Fibroblast of lung (primary cell): ENCODE data around the gene ZNF548. TPM values are rescaled to one million over a fixed set of nuclear protein-coding genes. Genes with fewer than 3 reads are reported as not detected.
A peak's percentile ranks its signal among the peaks of the same experiment; 100 is the strongest.

Experiments used
- DNase-seq, 2 donors: peaks; one replicate each; pipeline versions ENCODE4 v3.0.0 to v3.0.0-alpha.2; 2010; ENCODE audit warnings: low read depth in 2 of 2
- H2AFZ ChIP-seq: 2 replicates; pipeline ENCODE4 v1.5.1; 2012; ENCODE audit warnings: low read length, control low read depth, inconsistent platforms
- H3K27ac ChIP-seq: 2 replicates; pipeline ENCODE4 v1.5.1; 2011; ENCODE audit warnings: low read length, control low read depth; ENCODE audit not compliant: insufficient read depth
- H3K27me3 ChIP-seq: 2 replicates; pipeline ENCODE4 v1.5.1; 2011; ENCODE audit warnings: mild to moderate bottlenecking, low read length; ENCODE audit not compliant: control insufficient read depth, insufficient read depth
- H3K36me3 ChIP-seq: 2 replicates; pipeline ENCODE4 v1.5.1; 2011; ENCODE audit warnings: low read length; ENCODE audit not compliant: control insufficient read depth, insufficient read depth
- H3K4me1 ChIP-seq: 2 replicates; pipeline ENCODE4 v1.5.1; 2011; ENCODE audit warnings: low read length; ENCODE audit not compliant: control insufficient read depth, insufficient read depth; ENCODE audit errors: extremely low read depth
- H3K4me2 ChIP-seq: 2 replicates; pipeline ENCODE4 v1.5.1; 2011; ENCODE audit warnings: low read length, control low read depth; ENCODE audit not compliant: insufficient read depth; ENCODE audit errors: extremely low read depth
- H3K4me3 ChIP-seq, 4 experiments: fragments of 200-600 bp in 1 of 4; sonication (generic) in 1 of 4; replicated peaks in 1 of 4; 2 replicates each; pipeline ENCODE4 v1.5.1; 2011 to 2016; ENCODE audit warnings: low read length in 4 of 4, low read depth in 3 of 4, mild to moderate bottlenecking in 3 of 4, control low read depth in 2 of 4, inconsistent platforms in 1 of 4, mixed read lengths in 1 of 4; ENCODE audit not compliant: insufficient read depth in 1 of 4; ENCODE audit errors: control extremely low read depth in 1 of 4
- H3K79me2 ChIP-seq: 2 replicates; pipeline ENCODE4 v1.5.1; 2012; ENCODE audit warnings: mild to moderate bottlenecking, low read length, inconsistent platforms; ENCODE audit not compliant: control insufficient read depth, insufficient read depth
- H3K9ac ChIP-seq: 2 replicates; pipeline ENCODE4 v1.5.1; 2011; ENCODE audit warnings: mild to moderate bottlenecking, low read length, control low read depth; ENCODE audit not compliant: insufficient read depth
- H3K9me3 ChIP-seq: 2 replicates; pipeline ENCODE4 v1.5.1; 2012; ENCODE audit warnings: low read depth, low read length; ENCODE audit not compliant: control insufficient read depth, insufficient read depth
- H4K20me1 ChIP-seq: 2 replicates; pipeline ENCODE4 v1.5.1; 2011; ENCODE audit warnings: low read length; ENCODE audit not compliant: control insufficient read depth, insufficient read depth; ENCODE audit errors: extremely low read depth
- CTCF ChIP-seq, 2 donors: IDR thresholded peaks in 1 of 2; conservative IDR thresholded peaks in 1 of 2; 1 replicate in 1 of 2; 2 replicates in 1 of 2; pipeline ENCODE4 v1.5.1; 2011 to 2012; ENCODE audit warnings: low read length in 2 of 2, control low read depth in 1 of 2, inconsistent platforms in 1 of 2, low read depth in 1 of 2, mild to moderate bottlenecking in 1 of 2
- EZH2 ChIP-seq: IDR thresholded peaks from 2 replicates; pipeline ENCODE4 v1.5.1; 2012; ENCODE audit warnings: low read length, control low read depth, mild to moderate bottlenecking; ENCODE audit errors: missing control alignments
- polyA plus RNA-seq, 2 donors: library from polyadenylated mRNA; depleted of rRNA in 1 of 2; stranded (reverse) in 1 of 2; unstranded in 1 of 2; fragments of >200 nt; gene quantifications; 2 replicates each; pipeline ENCODE4 v1.2.1, GENCODE V29; 2011 to 2012; ENCODE audit warnings: missing spikeins in 1 of 2
- total RNA-seq: library from RNA; depleted of rRNA; stranded (reverse); fragments of >200 nt; gene quantifications from 2 replicates; pipeline ENCODE4 v1.2.1, GENCODE V29; 2014

The ZNF548 gene
- total and polyA plus RNA-seq, 2 donors (not counting 1 experiment from before 2014, with no cell fraction given) = 12.0 to 21.1 TPM

GRCh38 chr19:57348136-57348535 is 41.5 kb upstream of the ZNF548 start:
- Histone ChIP-seq H3K4me3 (no peak overlapping the region), H3K9me3 (no peaks in the 10 kb centered on the region), H2AFZ (no peak overlapping the region), H3K4me2 (no peak overlapping the region), H3K4me1 (peaks cover 2% of the 10 kb centered on the region), H4K20me1 (no peaks in the 10 kb centered on the region), H3K9ac (no peak overlapping the region), H3K27me3 (no peaks in the 10 kb centered on the region), H3K36me3 (no peaks in the 10 kb centered on the region), H3K27ac (no peak overlapping the region), H3K79me2 (peaks cover 20% of the 10 kb centered on the region)
- DNase-seq = peak; percentile 27 to 47
- TF ChIP-seq CTCF (conservative IDR thresholded peaks at IDR 0.05 in 1 of 2, IDR thresholded peaks at IDR 0.05 in 1 of 2; ENCODE audit: low read depth in 1 of 2, low read length in 2 of 2) (no peak), EZH2 (no peak)

GRCh38 chr19:57350877-57351805 is 38.5 kb upstream of the ZNF548 start, which contains the start of gene ZNF304:
Gene ZNF304 (plus strand): TSS chr19:57351271. CDS start chr19:57351665, 394 bp downstream.
- Histone ChIP-seq H3K36me3 (peaks cover 8% of the 10 kb centered on the region), H4K20me1 (no peaks in the 10 kb centered on the region), H3K4me1 (peaks cover 2% of the 10 kb centered on the region), H3K9me3 (no peaks in the 10 kb centered on the region), H3K27me3 (no peaks in the 10 kb centered on the region), H3K4me3 (peak within 1 kb of the TSS; percentile 77 to 100 (median 90)), H3K9ac (peak within 1 kb of the TSS; percentile 86), H2AFZ (peak within 1 kb of the TSS; percentile 99), H3K79me2 (peaks cover 29% of the 10 kb centered on the region), H3K4me2 (peak within 1 kb of the TSS; percentile 87), H3K27ac (peak within 1 kb of the TSS; percentile 84)
- TF ChIP-seq CTCF (conservative IDR thresholded peaks at IDR 0.05 in 1 of 2, IDR thresholded peaks at IDR 0.05 in 1 of 2; ENCODE audit: low read depth in 1 of 2, low read length in 2 of 2) (no peak), EZH2 (no peak)
- peak; percentile 95 to 96 for DNase-seq

- Histone ChIP-seq H3K27me3 (no peaks in the 10 kb centered on the region), H2AFZ (no peak overlapping the region), H3K79me2 (peaks cover 29% of the 10 kb centered on the region), H4K20me1 (no peaks in the 10 kb centered on the region), H3K4me2 (peak overlapping the region; percentile 79), H3K4me3 (peak overlapping the region; percentile 77 to 100 (median 90)), H3K36me3 (peaks cover 12% of the 10 kb centered on the region), H3K9ac (peak overlapping the region; percentile 86), H3K4me1 (peaks cover 2% of the 10 kb centered on the region), H3K9me3 (no peaks in the 10 kb centered on the region), H3K27ac (peak overlapping the region; percentile 84)
- TF ChIP-seq EZH2 = no peak
- no peak for DNase-seq
Measured at GRCh38 chr19:57351867-57352266, 37.8 kb upstream of the ZNF548 start.
